ENCODE measurements around the gene ZSCAN9. TPM values are rescaled to one million over a fixed set of nuclear protein-coding genes. Genes with fewer than 3 reads are reported as not detected.

The ZSCAN9 gene
- total RNA-seq, 1 donor from 2014 or later, result 8.1 TPM

- DNase-seq (ENCODE audit: low spot score), result peak; percentile 21
- peaks cover 5% of the 10 kb centered on the region for H3K4me1 Mint-ChIP-seq (ENCODE audit: low read depth)
- peaks cover 12% of the 10 kb centered on the region for H3K27me3 Mint-ChIP-seq (ENCODE audit: insufficient read depth)
- H3K27ac Mint-ChIP-seq, result peak within 1 kb of the TSS; percentile 26
- peaks cover 7% of the 10 kb centered on the region for H3K36me3 Mint-ChIP-seq (ENCODE audit: low read depth)
- H3K9me3 Mint-ChIP-seq, result peaks cover 10% of the 10 kb centered on the region
- peak within 1 kb of the TSS; percentile 29 for H3K4me3 Mint-ChIP-seq
- intact Hi-C loops (cut with micrococcal nuclease), result no loop called here
Observed at GRCh38 chr6:28258877-28259777, 34.1 kb downstream of the ZSCAN9 start, which contains the start of gene NKAPL. Gene NKAPL (plus strand): TSS chr6:28259297. CDS start chr6:28259372, 75 bp downstream.

- H3K4me3 Mint-ChIP-seq, result no peak overlapping the region
- peaks cover under 1% of the 10 kb centered on the region for H3K9me3 Mint-ChIP-seq
- H3K36me3 Mint-ChIP-seq (ENCODE audit: low read depth), result peaks cover 3% of the 10 kb centered on the region
- peaks cover 6% of the 10 kb centered on the region for H3K4me1 Mint-ChIP-seq (ENCODE audit: low read depth)
- peaks cover 9% of the 10 kb centered on the region for H3K27me3 Mint-ChIP-seq (ENCODE audit: insufficient read depth)
- intact Hi-C loops (cut with micrococcal nuclease), result loop anchor here (10.0 kb wide), 2 partner anchors 421 to 789 kb away; partner anchors contain the start of gene ZNF184
- no peak for DNase-seq (ENCODE audit: low spot score)
- H3K27ac Mint-ChIP-seq, result no peak overlapping the region
Observed at GRCh38 chr6:28263922-28264321, 38.8 kb downstream of the ZSCAN9 start.

- no peak for DNase-seq (ENCODE audit: low spot score)
- Mint-ChIP-seq H3K4me3 (no peak overlapping the region), H3K27me3 (ENCODE audit: insufficient read depth) (peaks cover 7% of the 10 kb centered on the region), H3K36me3 (ENCODE audit: low read depth) (peaks cover 3% of the 10 kb centered on the region), H3K9me3 (no peaks in the 10 kb centered on the region), H3K27ac (no peak overlapping the region), H3K4me1 (ENCODE audit: low read depth) (peaks cover 9% of the 10 kb centered on the region)
- intact Hi-C loops (cut with micrococcal nuclease), result loop anchor here (5.0 to 10.0 kb wide), 4 partner anchors 43 to 790 kb away; partner anchors contain the start of genes ZNF184 and ZSCAN16
Observed at GRCh38 chr6:28264834-28265401, 39.8 kb downstream of the ZSCAN9 start.

GRCh38 chr6:28266563-28266961 is 41.5 kb downstream of the ZSCAN9 start:
- Mint-ChIP-seq H3K9me3 (no peaks in the 10 kb centered on the region), H3K4me3 (no peak overlapping the region), H3K27me3 (ENCODE audit: insufficient read depth) (peaks cover 2% of the 10 kb centered on the region), H3K4me1 (ENCODE audit: low read depth) (peaks cover 9% of the 10 kb centered on the region), H3K36me3 (ENCODE audit: low read depth) (peaks cover 12% of the 10 kb centered on the region), H3K27ac (no peak overlapping the region)
- intact Hi-C loops (cut with micrococcal nuclease), result loop anchor here (2.0 to 10.0 kb wide), 8 partner anchors 44 to 792 kb away; partner anchors contain the start of genes ZKSCAN3, ZNF184, ZSCAN12 and ZSCAN16
- no peak for DNase-seq (ENCODE audit: low spot score)

- DNase-seq (ENCODE audit: low spot score), result peak; percentile 78
- peaks cover 2% of the 10 kb centered on the region for H3K27me3 Mint-ChIP-seq (ENCODE audit: insufficient read depth)
- peaks cover 9% of the 10 kb centered on the region for H3K4me1 Mint-ChIP-seq (ENCODE audit: low read depth)
- H3K9me3 Mint-ChIP-seq, result no peaks in the 10 kb centered on the region
- no peak within 1 kb of the TSS for H3K27ac Mint-ChIP-seq
- intact Hi-C loops (cut with micrococcal nuclease), result loop anchor here (1.0 to 10.0 kb wide), 11 partner anchors 15 to 792 kb away; partner anchors contain the start of genes ZKSCAN3, ZKSCAN4, ZNF184 and ZSCAN12
- peaks cover 12% of the 10 kb centered on the region for H3K36me3 Mint-ChIP-seq (ENCODE audit: low read depth)
- H3K4me3 Mint-ChIP-seq, result no peak within 1 kb of the TSS
Observed at GRCh38 chr6:28266962-28267694, 42.1 kb downstream of the ZSCAN9 start, which contains the start of gene ZSCAN26. Gene ZSCAN26 (plus strand): TSS chr6:28267143. CDS start chr6:28271920, 4,777 bp downstream.

- DNase-seq (ENCODE audit: low spot score), result no peak
- H3K36me3 Mint-ChIP-seq (ENCODE audit: low read depth), result peaks cover 16% of the 10 kb centered on the region
- intact Hi-C loops (cut with micrococcal nuclease), result loop anchor here (1.0 to 10.0 kb wide), 11 partner anchors 15 to 793 kb away; partner anchors contain the start of genes ZKSCAN3, ZKSCAN4, ZNF184 and ZSCAN12
- H3K4me1 Mint-ChIP-seq (ENCODE audit: low read depth), result peaks cover 9% of the 10 kb centered on the region
- H3K27me3 Mint-ChIP-seq (ENCODE audit: insufficient read depth), result peaks cover 2% of the 10 kb centered on the region
- H3K4me3 Mint-ChIP-seq, result no peak overlapping the region
- H3K9me3 Mint-ChIP-seq, result no peaks in the 10 kb centered on the region
- no peak overlapping the region for H3K27ac Mint-ChIP-seq
Observed at GRCh38 chr6:28267695-28268059, 42.6 kb downstream of the ZSCAN9 start.

GRCh38 chr6:28269492-28269891 is 44.4 kb downstream of the ZSCAN9 start:
- Mint-ChIP-seq H3K4me1 (ENCODE audit: low read depth) (peaks cover 9% of the 10 kb centered on the region), H3K36me3 (ENCODE audit: low read depth) (peaks cover 24% of the 10 kb centered on the region), H3K27me3 (ENCODE audit: insufficient read depth) (no peaks in the 10 kb centered on the region), H3K9me3 (no peaks in the 10 kb centered on the region), H3K27ac (no peak overlapping the region), H3K4me3 (no peak overlapping the region)
- DNase-seq (ENCODE audit: low spot score), result no peak
- intact Hi-C loops (cut with micrococcal nuclease), result loop anchor here (1.0 to 10.0 kb wide), 5 partner anchors 47 to 795 kb away; partner anchors contain the start of genes ZNF184 and ZSCAN16

GRCh38 chr6:28274888-28275287 is 49.8 kb downstream of the ZSCAN9 start:
- Mint-ChIP-seq H3K4me1 (ENCODE audit: low read depth) (peaks cover 9% of the 10 kb centered on the region), H3K27ac (no peak overlapping the region), H3K9me3 (no peaks in the 10 kb centered on the region), H3K4me3 (no peak overlapping the region), H3K27me3 (ENCODE audit: insufficient read depth) (no peaks in the 10 kb centered on the region), H3K36me3 (ENCODE audit: low read depth) (peaks cover 49% of the 10 kb centered on the region)
- intact Hi-C loops (cut with micrococcal nuclease), result no loop called here
- DNase-seq (ENCODE audit: low spot score), result no peak

GRCh38 chr6:28277746-28278145 is 52.7 kb downstream of the ZSCAN9 start:
- intact Hi-C loops (cut with micrococcal nuclease), result no loop called here
- no peak overlapping the region for H3K4me3 Mint-ChIP-seq
- H3K9me3 Mint-ChIP-seq, result no peaks in the 10 kb centered on the region
- peaks cover 16% of the 10 kb centered on the region for H3K4me1 Mint-ChIP-seq (ENCODE audit: low read depth)
- DNase-seq (ENCODE audit: low spot score), result no peak
- peaks cover 34% of the 10 kb centered on the region for H3K36me3 Mint-ChIP-seq (ENCODE audit: low read depth)
- H3K27me3 Mint-ChIP-seq (ENCODE audit: insufficient read depth), result peaks cover 2% of the 10 kb centered on the region
- no peak overlapping the region for H3K27ac Mint-ChIP-seq

- Mint-ChIP-seq H3K27me3 (ENCODE audit: insufficient read depth) (peaks cover 2% of the 10 kb centered on the region), H3K9me3 (no peaks in the 10 kb centered on the region), H3K36me3 (ENCODE audit: low read depth) (peaks cover 22% of the 10 kb centered on the region), H3K4me1 (ENCODE audit: low read depth) (peaks cover 7% of the 10 kb centered on the region), H3K27ac (no peak overlapping the region), H3K4me3 (peak overlapping the region; percentile 86)
- intact Hi-C loops (cut with micrococcal nuclease), result loop anchor here (1.0 to 5.0 kb wide), 2 partner anchors 28 to 57 kb away; partner anchors contain the start of genes ZKSCAN4 and ZSCAN31
- no peak for DNase-seq (ENCODE audit: low spot score)
Observed at GRCh38 chr6:28280595-28281287, 55.7 kb downstream of the ZSCAN9 start.

GRCh38 chr6:28281288-28282064 is 56.4 kb downstream of the ZSCAN9 start, which contains the start of gene PGBD1:
Gene PGBD1 (plus strand): TSS chr6:28281572. CDS start chr6:28283814, 2,242 bp downstream.
- peaks cover 15% of the 10 kb centered on the region for H3K36me3 Mint-ChIP-seq (ENCODE audit: low read depth)
- peak; percentile 36 for DNase-seq (ENCODE audit: low spot score)
- peak within 1 kb of the TSS; percentile 86 for H3K4me3 Mint-ChIP-seq
- peaks cover 7% of the 10 kb centered on the region for H3K4me1 Mint-ChIP-seq (ENCODE audit: low read depth)
- intact Hi-C loops (cut with micrococcal nuclease), result loop anchor here (1.0 to 5.0 kb wide), 2 partner anchors 29 to 56 kb away; partner anchors contain the start of genes ZKSCAN4 and ZSCAN31
- no peak within 1 kb of the TSS for H3K27ac Mint-ChIP-seq
- no peaks in the 10 kb centered on the region for H3K9me3 Mint-ChIP-seq
- peaks cover 2% of the 10 kb centered on the region for H3K27me3 Mint-ChIP-seq (ENCODE audit: insufficient read depth)

All from activated T-helper 1 cell treated with anti-CD3 and anti-CD28 coated beads, Interleukin-12 subunit alpha, Interleukin-12 subunit beta, Interleukin-2, Interleukin-4 antibody, amounts not matched to agents 30 ng/mL and 10 ng/mL and 1 ng/mL, durations not matched to agents 14 hours and 24 hours and 36 hours (primary cell).